Neural progenitor cell (in vitro differentiated cells): ENCODE measurements around the gene REM2.

Experiments
- CTCF ChIP-seq: fragments of 200-600 bp; sonication (generic); IDR thresholded peaks from 2 replicates; pipeline ENCODE4 v1.5.1; 2017; ENCODE audit warnings: antibody characterized with exemption, mild to moderate bottlenecking
- EZH2 ChIP-seq: fragments of 200-600 bp; sonication (generic); IDR thresholded peaks from 2 replicates; pipeline ENCODE4 v1.6.1; 2017; ENCODE audit warnings: antibody characterized with exemption, mild to moderate bottlenecking, moderate library complexity

GRCh38 chr14:22896760-22897159 is 13.7 kb downstream of the REM2 start:
- no peak for TF ChIP-seq CTCF
- TF ChIP-seq EZH2, result no peak
